ENCODE results near the gene FRZB.

The FRZB gene

DNA sequence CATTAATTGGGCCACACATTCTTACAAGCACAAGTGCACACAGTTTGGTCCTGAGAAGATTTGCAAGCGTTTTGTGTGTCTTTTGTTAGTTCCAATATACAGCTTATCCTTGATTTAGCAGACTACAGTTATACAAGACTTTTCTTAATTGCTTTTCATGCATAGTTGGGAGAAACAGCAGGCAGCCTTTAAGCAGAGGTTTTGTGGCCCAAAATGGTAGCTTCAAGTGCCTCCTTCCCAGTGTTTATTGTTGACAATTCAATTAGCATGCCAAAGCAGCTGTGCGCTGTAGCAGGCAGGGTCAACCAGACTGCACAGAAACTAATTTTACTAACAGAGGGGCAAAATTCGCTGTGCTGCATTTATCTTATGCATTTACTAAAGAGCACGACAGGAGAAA, 47.5 kb downstream of the FRZB start:
- ChIA-PET CTCF (interaction anchor here (1.4 to 1.5 kb wide), 2 partner anchors 10 to 34 kb away, joined by 3 to 5 read pairs; no protein-coding TSS in a partner anchor), POLR2A (no interaction called here)
- peaks cover 0 to 3% (median 0%) of the 10 kb centered on the region in 5 experiments for H3K27me3 ChIP-seq (replicated peaks in 2 of 5; ENCODE audit: control insufficient read depth in 4 of 5, insufficient read depth in 5 of 5, low read length in 4 of 5)

DNA sequence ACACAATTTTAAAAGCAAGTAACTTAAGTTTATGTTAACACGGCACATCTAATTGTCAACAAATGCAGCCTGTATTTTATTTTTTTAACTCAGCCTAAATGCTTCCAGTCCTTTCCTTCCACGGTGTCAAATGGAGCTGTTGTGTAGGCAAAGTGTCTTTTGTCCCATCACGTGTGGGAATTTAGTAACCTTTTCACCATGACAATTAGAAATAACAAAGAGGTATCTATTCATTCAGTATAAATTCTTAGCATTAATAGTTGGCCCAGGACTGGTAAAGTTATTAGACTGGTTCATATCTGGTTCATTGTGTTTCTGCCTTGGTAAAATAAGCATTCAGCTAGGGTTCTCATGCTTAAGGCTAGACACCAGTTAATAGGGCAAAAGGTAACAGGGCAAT, 47.9 kb downstream of the FRZB start:
- CTCF ChIA-PET = interaction anchor here (1.4 to 1.5 kb wide), 2 partner anchors 10 to 35 kb away, joined by 3 to 5 read pairs; no protein-coding TSS in a partner anchor
- Histone ChIP-seq H3K27ac (ENCODE audit: insufficient read depth in 1 of 2, low read depth in 1 of 2, low read length in 2 of 2, poor library complexity in 1 of 2, severe bottlenecking in 2 of 2) (no peak overlapping the region), H3K36me3 (ENCODE audit: control insufficient read depth in 4 of 4, insufficient read depth in 4 of 4, low read length in 3 of 4) (no peaks in the 10 kb centered on the region), H3K27me3 (replicated peaks in 2 of 5; ENCODE audit: control insufficient read depth in 4 of 5, insufficient read depth in 5 of 5, low read length in 4 of 5) (peaks cover 0 to 3% (median 0%) of the 10 kb centered on the region in 5 experiments), H3K9me3 (ENCODE audit: control extremely low read depth in 1 of 5, control insufficient read depth in 4 of 5, insufficient read depth in 2 of 5, low read depth in 1 of 5, low read length in 4 of 5) (no peaks in the 10 kb centered on the region), H3K4me1 (ENCODE audit: control extremely low read depth in 1 of 4, control insufficient read depth in 4 of 4, insufficient read depth in 4 of 4, low read length in 3 of 4) (no peaks in the 10 kb centered on the region), H3K4me3 (ENCODE audit: control insufficient read depth in 1 of 7, extremely low read depth in 1 of 7, insufficient read depth in 4 of 7, low read depth in 2 of 7, low read length in 6 of 7) (no peak overlapping the region)
- POLR2A ChIA-PET = no interaction called here
- DNase-seq = no peak
- no CpG with 5 or more reads among the region's 3 CpGs for WGBS (ENCODE audit: insufficient coverage)

More for the DNA sequence above, 47.5 kb downstream of the FRZB start:
- Histone ChIP-seq H3K27ac (ENCODE audit: insufficient read depth in 1 of 2, low read depth in 1 of 2, low read length in 2 of 2, poor library complexity in 1 of 2, severe bottlenecking in 2 of 2) (no peak overlapping the region), H3K4me3 (ENCODE audit: control insufficient read depth in 1 of 7, extremely low read depth in 1 of 7, insufficient read depth in 4 of 7, low read depth in 2 of 7, low read length in 6 of 7) (no peak overlapping the region), H3K4me1 (ENCODE audit: control extremely low read depth in 1 of 4, control insufficient read depth in 4 of 4, insufficient read depth in 4 of 4, low read length in 3 of 4) (no peaks in the 10 kb centered on the region), H3K36me3 (ENCODE audit: control insufficient read depth in 4 of 4, insufficient read depth in 4 of 4, low read length in 3 of 4) (no peaks in the 10 kb centered on the region), H3K9me3 (ENCODE audit: control extremely low read depth in 1 of 5, control insufficient read depth in 4 of 5, insufficient read depth in 2 of 5, low read depth in 1 of 5, low read length in 4 of 5) (no peaks in the 10 kb centered on the region)
- WGBS (ENCODE audit: insufficient coverage) = 100% methylated on average over 3 of the region's 4 CpGs
- no peak for DNase-seq

DNA sequence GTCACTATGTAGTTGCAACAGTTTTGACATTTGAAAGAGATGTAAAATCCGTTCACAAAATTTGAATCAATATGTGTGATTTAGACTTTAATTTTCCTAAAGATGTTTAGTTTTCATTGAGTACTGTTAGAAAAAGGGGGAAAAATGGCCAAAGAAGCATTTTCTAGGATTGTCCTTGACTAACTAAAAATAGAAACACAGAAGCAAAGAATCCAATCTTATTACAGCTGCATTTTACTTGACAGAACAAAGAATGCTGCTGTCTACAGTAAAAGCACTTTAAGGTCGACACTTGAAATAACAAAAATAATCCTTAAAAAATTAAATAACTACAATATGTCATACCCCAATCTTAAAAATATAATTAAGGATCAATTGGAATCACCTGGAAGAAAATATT, 48.9 kb downstream of the FRZB start:
- no CpG with 5 or more reads among the region's 2 CpGs for WGBS (ENCODE audit: insufficient coverage)
- H3K27ac ChIP-seq (ENCODE audit: insufficient read depth in 1 of 2, low read depth in 1 of 2, low read length in 2 of 2, poor library complexity in 1 of 2, severe bottlenecking in 2 of 2) = no peak overlapping the region
- POLR2A ChIA-PET = no interaction called here
- no peaks in the 10 kb centered on the region for H3K4me1 ChIP-seq (ENCODE audit: control extremely low read depth in 1 of 4, control insufficient read depth in 4 of 4, insufficient read depth in 4 of 4, low read length in 3 of 4)
- no peaks in the 10 kb centered on the region for H3K9me3 ChIP-seq (ENCODE audit: control extremely low read depth in 1 of 5, control insufficient read depth in 4 of 5, insufficient read depth in 2 of 5, low read depth in 1 of 5, low read length in 4 of 5)
- H3K27me3 ChIP-seq (replicated peaks in 2 of 5; ENCODE audit: control insufficient read depth in 4 of 5, insufficient read depth in 5 of 5, low read length in 4 of 5) = peaks cover 0 to 3% (median 0%) of the 10 kb centered on the region in 5 experiments
- no peak for DNase-seq
- CTCF ChIA-PET = interaction anchor here (1.4 kb wide), 1 partner anchor 36 kb away, joined by 3 read pairs; no protein-coding TSS in a partner anchor
- H3K4me3 ChIP-seq (ENCODE audit: control insufficient read depth in 1 of 7, extremely low read depth in 1 of 7, insufficient read depth in 4 of 7, low read depth in 2 of 7, low read length in 6 of 7) = no peak overlapping the region
- H3K36me3 ChIP-seq (ENCODE audit: control insufficient read depth in 4 of 4, insufficient read depth in 4 of 4, low read length in 3 of 4) = no peaks in the 10 kb centered on the region

DNA sequence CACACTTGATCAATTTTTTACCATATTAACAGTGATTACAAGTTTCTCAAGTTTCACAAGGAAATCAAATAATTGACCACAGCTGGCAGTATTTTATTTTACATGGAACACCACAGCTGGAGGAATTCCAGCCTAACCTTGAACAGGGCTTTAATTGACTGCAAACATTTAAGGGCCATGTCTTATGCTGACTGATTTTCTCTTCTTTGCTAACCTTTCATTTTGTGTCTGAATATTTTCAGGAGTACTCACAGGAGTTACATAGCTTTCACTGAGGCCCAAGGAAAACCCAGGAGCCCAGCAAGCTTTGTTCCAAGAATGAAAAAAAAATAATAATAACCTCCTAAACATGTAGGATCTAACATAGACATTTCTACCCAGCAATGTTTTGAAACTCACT, 49.6 kb downstream of the FRZB start:
- ChIA-PET POLR2A (no interaction called here), CTCF (no interaction called here)
- Histone ChIP-seq H3K4me1 (ENCODE audit: control extremely low read depth in 1 of 4, control insufficient read depth in 4 of 4, insufficient read depth in 4 of 4, low read length in 3 of 4) (no peaks in the 10 kb centered on the region), H3K27ac (ENCODE audit: insufficient read depth in 1 of 2, low read depth in 1 of 2, low read length in 2 of 2, poor library complexity in 1 of 2, severe bottlenecking in 2 of 2) (no peak overlapping the region), H3K36me3 (ENCODE audit: control insufficient read depth in 4 of 4, insufficient read depth in 4 of 4, low read length in 3 of 4) (no peaks in the 10 kb centered on the region), H3K27me3 (replicated peaks in 2 of 5; ENCODE audit: control insufficient read depth in 4 of 5, insufficient read depth in 5 of 5, low read length in 4 of 5) (peaks cover 0 to 3% (median 0%) of the 10 kb centered on the region in 5 experiments), H3K4me3 (ENCODE audit: control insufficient read depth in 1 of 7, extremely low read depth in 1 of 7, insufficient read depth in 4 of 7, low read depth in 2 of 7, low read length in 6 of 7) (no peak overlapping the region), H3K9me3 (ENCODE audit: control extremely low read depth in 1 of 5, control insufficient read depth in 4 of 5, insufficient read depth in 2 of 5, low read depth in 1 of 5, low read length in 4 of 5) (no peaks in the 10 kb centered on the region)
- no peak for DNase-seq

DNA sequence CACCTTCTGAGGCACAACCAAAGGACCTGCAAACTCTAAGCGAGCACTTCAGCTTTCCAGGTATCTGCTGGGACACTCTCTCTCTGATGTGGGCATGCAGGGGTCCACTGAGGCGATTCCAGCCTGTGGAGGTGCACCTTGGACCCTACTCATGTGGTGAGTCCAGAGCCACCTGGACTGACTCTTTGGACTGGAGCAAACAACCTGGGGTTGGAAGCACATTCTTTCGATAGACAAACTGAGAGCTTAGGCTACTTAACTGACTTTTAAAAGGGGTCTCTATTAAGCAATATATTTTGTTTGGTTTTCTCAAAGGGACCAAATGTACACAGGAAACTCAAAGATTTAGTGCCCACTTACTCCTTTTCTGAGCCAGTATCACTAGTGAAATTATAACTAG, 51.6 kb downstream of the FRZB start:
- H3K4me3 ChIP-seq (ENCODE audit: control insufficient read depth in 1 of 7, extremely low read depth in 1 of 7, insufficient read depth in 4 of 7, low read depth in 2 of 7, low read length in 6 of 7) = no peak overlapping the region
- POLR2A ChIA-PET = no interaction called here
- H3K27ac ChIP-seq (ENCODE audit: insufficient read depth in 1 of 2, low read depth in 1 of 2, low read length in 2 of 2, poor library complexity in 1 of 2, severe bottlenecking in 2 of 2) = no peak overlapping the region
- H3K4me1 ChIP-seq (ENCODE audit: control extremely low read depth in 1 of 4, control insufficient read depth in 4 of 4, insufficient read depth in 4 of 4, low read length in 3 of 4) = no peaks in the 10 kb centered on the region
- DNase-seq = no peak
- CTCF ChIA-PET = interaction anchor here (1.2 kb wide), 1 partner anchor 21 kb away, joined by 3 read pairs; no protein-coding TSS in a partner anchor
- no peaks in the 10 kb centered on the region for H3K36me3 ChIP-seq (ENCODE audit: control insufficient read depth in 4 of 4, insufficient read depth in 4 of 4, low read length in 3 of 4)
- H3K27me3 ChIP-seq (replicated peaks in 2 of 5; ENCODE audit: control insufficient read depth in 4 of 5, insufficient read depth in 5 of 5, low read length in 4 of 5) = peaks cover 0 to 4% (median 0%) of the 10 kb centered on the region in 5 experiments
- H3K9me3 ChIP-seq (ENCODE audit: control extremely low read depth in 1 of 5, control insufficient read depth in 4 of 5, insufficient read depth in 2 of 5, low read depth in 1 of 5, low read length in 4 of 5) = no peaks in the 10 kb centered on the region
- 90% methylated on average over 2 of the region's 3 CpGs for WGBS (ENCODE audit: insufficient coverage)

DNA sequence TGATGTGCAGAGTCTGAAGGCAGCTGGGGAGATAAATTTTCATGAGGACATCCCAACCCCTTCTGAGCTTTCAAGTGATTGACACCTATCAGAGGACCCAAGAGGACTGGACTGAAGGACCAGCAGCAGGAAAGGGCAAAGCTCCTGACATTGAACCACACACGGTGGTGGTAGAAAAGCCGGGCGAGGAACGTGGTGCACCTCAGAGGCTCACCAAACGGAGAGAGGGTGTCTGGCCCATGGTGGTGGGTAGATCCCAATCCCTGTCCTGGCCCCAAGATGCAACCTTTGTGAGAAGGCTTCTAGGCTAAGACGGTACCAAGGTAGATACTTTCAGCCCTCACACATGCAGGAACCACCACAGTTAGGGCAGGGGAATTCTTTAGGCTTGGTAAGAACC, 52.1 kb downstream of the FRZB start:
- CTCF ChIA-PET = no interaction called here
- POLR2A ChIA-PET = no interaction called here
- no CpG with 5 or more reads among the region's 6 CpGs for WGBS (ENCODE audit: insufficient coverage)

DNA sequence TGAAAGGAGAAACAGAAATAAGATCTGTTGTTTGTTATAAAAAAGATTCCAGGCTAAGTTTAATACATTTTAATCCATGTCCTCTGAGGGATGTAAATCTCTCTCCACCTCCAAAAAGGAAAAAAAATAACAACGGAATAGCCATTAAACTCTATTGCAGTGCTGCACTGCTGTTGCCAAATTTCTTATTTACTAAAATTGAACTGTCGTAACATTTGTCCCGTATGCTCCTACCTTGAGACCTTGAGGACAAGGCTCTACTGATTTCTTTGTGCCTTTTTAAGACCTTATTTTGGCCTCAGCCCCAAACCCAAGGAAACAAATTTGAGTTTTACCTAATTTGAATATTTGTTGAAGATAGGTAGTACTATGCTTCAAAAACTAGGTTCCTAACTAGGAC, 56.4 kb downstream of the FRZB start:
- Histone ChIP-seq H3K36me3 (ENCODE audit: control insufficient read depth in 4 of 4, insufficient read depth in 4 of 4, low read length in 3 of 4) (no peaks in the 10 kb centered on the region), H3K4me3 (ENCODE audit: control insufficient read depth in 1 of 7, extremely low read depth in 1 of 7, insufficient read depth in 4 of 7, low read depth in 2 of 7, low read length in 6 of 7) (no peak overlapping the region), H3K9me3 (ENCODE audit: control extremely low read depth in 1 of 5, control insufficient read depth in 4 of 5, insufficient read depth in 2 of 5, low read depth in 1 of 5, low read length in 4 of 5) (no peaks in the 10 kb centered on the region), H3K4me1 (ENCODE audit: control extremely low read depth in 1 of 4, control insufficient read depth in 4 of 4, insufficient read depth in 4 of 4, low read length in 3 of 4) (no peaks in the 10 kb centered on the region), H3K27ac (ENCODE audit: insufficient read depth in 1 of 2, low read depth in 1 of 2, low read length in 2 of 2, poor library complexity in 1 of 2, severe bottlenecking in 2 of 2) (no peak overlapping the region), H3K27me3 (replicated peaks in 2 of 5; ENCODE audit: control insufficient read depth in 4 of 5, insufficient read depth in 5 of 5, low read length in 4 of 5) (peaks cover 0 to 4% (median 0%) of the 10 kb centered on the region in 5 experiments)
- no peak for DNase-seq
- CTCF ChIA-PET = no interaction called here
- WGBS (ENCODE audit: insufficient coverage) = 100% methylated on average over 2 of the region's 3 CpGs
- POLR2A ChIA-PET = no interaction called here

More for the DNA sequence above, 52.1 kb downstream of the FRZB start:
- peaks cover 0 to 4% (median 0%) of the 10 kb centered on the region in 5 experiments for H3K27me3 ChIP-seq (replicated peaks in 2 of 5; ENCODE audit: control insufficient read depth in 4 of 5, insufficient read depth in 5 of 5, low read length in 4 of 5)
- H3K4me1 ChIP-seq (ENCODE audit: control extremely low read depth in 1 of 4, control insufficient read depth in 4 of 4, insufficient read depth in 4 of 4, low read length in 3 of 4) = no peaks in the 10 kb centered on the region
- no peak overlapping the region for H3K4me3 ChIP-seq (ENCODE audit: control insufficient read depth in 1 of 7, extremely low read depth in 1 of 7, insufficient read depth in 4 of 7, low read depth in 2 of 7, low read length in 6 of 7)
- H3K9me3 ChIP-seq (ENCODE audit: control extremely low read depth in 1 of 5, control insufficient read depth in 4 of 5, insufficient read depth in 2 of 5, low read depth in 1 of 5, low read length in 4 of 5) = no peaks in the 10 kb centered on the region
- H3K27ac ChIP-seq (ENCODE audit: insufficient read depth in 1 of 2, low read depth in 1 of 2, low read length in 2 of 2, poor library complexity in 1 of 2, severe bottlenecking in 2 of 2) = no peak overlapping the region
- no peaks in the 10 kb centered on the region for H3K36me3 ChIP-seq (ENCODE audit: control insufficient read depth in 4 of 4, insufficient read depth in 4 of 4, low read length in 3 of 4)
- DNase-seq = no peak

All from common myeloid progenitor, CD34-positive (primary cell).